Ascending aorta (tissue), 2 donors: ENCODE measurements around the gene MRNIP. TPM values are rescaled to one million over a fixed set of nuclear protein-coding genes. Genes with fewer than 3 reads are reported as not detected.

Experiments
- DNase-seq, 2 donors: peaks; one replicate each; pipeline ENCODE4 v3.0.0-alpha.2; 2019; ENCODE audit warnings: low spot score in 2 of 2
- H3K27ac ChIP-seq, 2 donors: fragments of 200-600 bp; sonication (generic); one replicate each; pipeline ENCODE4 v1.5.1; 2016 to 2017; ENCODE audit warnings: mild to moderate bottlenecking in 1 of 2
- H3K27me3 ChIP-seq: fragments of 200-600 bp; sonication (generic); one replicate; pipeline ENCODE4 v1.5.1; 2017
- H3K36me3 ChIP-seq, 2 donors: fragments of 200-600 bp; sonication (generic); one replicate each; pipeline ENCODE4 v1.5.1; 2016
- H3K4me1 ChIP-seq, 2 donors: fragments of 200-600 bp; sonication (generic); one replicate each; pipeline ENCODE4 v1.5.1; 2016 to 2017; ENCODE audit warnings: mild to moderate bottlenecking in 1 of 2
- H3K4me3 ChIP-seq, 2 donors: fragments of 200-600 bp; sonication (generic); one replicate each; pipeline ENCODE4 v1.5.1; 2016 to 2017; ENCODE audit warnings: mild to moderate bottlenecking in 1 of 2
- H3K9me3 ChIP-seq, 2 donors: fragments of 200-600 bp; sonication (generic); one replicate each; pipeline ENCODE4 v1.5.1; 2016
- CTCF ChIP-seq, 3 experiments: fragments of 200-600 bp in 2 of 3; fragments of 450-650 bp in 1 of 3; sonication (generic) in 2 of 3; IDR thresholded peaks; one replicate each; pipeline ENCODE4 v1.5.1; 2016 to 2019; ENCODE audit warnings: antibody characterized with exemption in 3 of 3, mild to moderate bottlenecking in 1 of 3, moderate library complexity in 1 of 3
- intact Hi-C: fragments of 100-400 bp; cut with DNase I; formaldehyde crosslinking; loops from one replicate; pipeline ENCODE4 v1.15.1; 2023
- total RNA-seq: library from RNA; depleted of rRNA; stranded (reverse); fragments of >200 nt; gene quantifications from one replicate; pipeline ENCODE4 v1.1.0, GENCODE V29; 2016

The MRNIP gene
- total RNA-seq, 1 donor from 2014 or later = 17.3 TPM

DNA sequence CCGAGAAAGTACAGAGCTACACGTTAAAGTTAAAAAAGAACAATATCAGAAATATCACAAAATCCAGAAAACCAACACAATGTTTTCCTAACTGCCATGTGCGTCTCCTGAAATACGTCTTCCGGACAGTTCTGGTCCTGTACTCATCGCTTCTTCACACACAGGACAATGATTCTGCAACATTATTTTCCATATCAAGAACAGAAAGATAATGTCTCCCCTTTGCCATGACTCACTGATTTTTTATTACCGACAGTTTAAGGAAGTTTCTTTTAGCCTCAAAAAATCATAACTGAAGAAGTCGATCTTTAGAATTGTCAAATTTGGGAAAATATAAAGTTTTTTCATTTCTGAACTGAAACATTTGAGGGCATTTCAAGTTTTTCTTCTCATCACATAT lies 46.5 kb upstream of the MRNIP start:
- DNase-seq = no peak
- no peaks in the 10 kb centered on the region for H3K9me3 ChIP-seq
- TF ChIP-seq CTCF (IDR thresholded peaks at IDR 0.05) = no peak
- peaks cover 6 to 16% of the 10 kb centered on the region in 2 donors for H3K4me1 ChIP-seq
- H3K27me3 ChIP-seq = no peaks in the 10 kb centered on the region
- intact Hi-C loops = loop anchor here (5.0 kb wide), 1 partner anchor 167 kb away; the partner anchor contains the start of gene RNF130
- H3K4me3 ChIP-seq = no peak overlapping the region
- peaks cover 12 to 26% of the 10 kb centered on the region in 2 donors for H3K36me3 ChIP-seq
- H3K27ac ChIP-seq = no peak overlapping the region

GRCh38 chr5:179904463-179905160 lies 46.0 kb upstream of the MRNIP start:
- peaks cover 17 to 30% of the 10 kb centered on the region in 2 donors for H3K36me3 ChIP-seq
- no peak overlapping the region for H3K27ac ChIP-seq
- H3K27me3 ChIP-seq = no peaks in the 10 kb centered on the region
- H3K4me1 ChIP-seq = peaks cover 6 to 16% of the 10 kb centered on the region in 2 donors
- intact Hi-C loops = loop anchor here (5.0 kb wide), 1 partner anchor 168 kb away; the partner anchor contains the start of gene RNF130
- DNase-seq = no peak
- no peak for TF ChIP-seq CTCF (IDR thresholded peaks at IDR 0.05)
- H3K4me3 ChIP-seq = no peak overlapping the region
- H3K9me3 ChIP-seq = no peaks in the 10 kb centered on the region

DNA sequence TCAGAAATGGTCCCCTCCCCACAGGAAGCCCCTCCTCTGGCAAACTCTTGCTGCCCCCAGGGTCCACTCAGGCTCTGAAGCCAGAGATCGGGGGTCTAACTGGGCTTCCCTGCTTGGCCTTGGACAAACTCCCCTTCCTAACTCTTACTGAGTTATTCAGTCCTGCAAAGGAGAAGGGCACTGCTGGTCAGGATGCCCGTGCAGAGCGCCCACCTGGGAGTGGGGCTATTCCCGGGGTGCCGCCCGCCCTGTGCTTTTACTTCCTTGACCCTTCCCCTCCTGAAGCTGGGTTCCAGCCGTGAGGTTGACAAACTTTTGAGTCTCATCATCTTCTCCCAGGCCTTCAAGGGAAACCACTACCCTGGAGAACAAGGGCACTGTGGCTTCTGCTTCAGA lies 44.1 kb upstream of the MRNIP start:
- no peak overlapping the region for H3K27ac ChIP-seq
- H3K4me3 ChIP-seq = no peak overlapping the region
- no peak for DNase-seq
- peaks cover 6 to 7% of the 10 kb centered on the region in 2 donors for H3K4me1 ChIP-seq
- no peak for TF ChIP-seq CTCF (IDR thresholded peaks at IDR 0.05)
- H3K36me3 ChIP-seq = peaks cover 35 to 49% of the 10 kb centered on the region in 2 donors
- intact Hi-C loops = no loop called here
- no peaks in the 10 kb centered on the region for H3K27me3 ChIP-seq
- no peaks in the 10 kb centered on the region for H3K9me3 ChIP-seq

- Histone ChIP-seq H3K4me1 (peaks cover 6 to 7% of the 10 kb centered on the region in 2 donors), H3K9me3 (no peaks in the 10 kb centered on the region), H3K27me3 (no peaks in the 10 kb centered on the region), H3K36me3 (peaks cover 41 to 55% of the 10 kb centered on the region in 2 donors), H3K27ac (no peak overlapping the region), H3K4me3 (no peak overlapping the region)
- intact Hi-C loops = no loop called here
- TF ChIP-seq CTCF (IDR thresholded peaks at IDR 0.05) = no peak
- no peak for DNase-seq
Observed at GRCh38 chr5:179901915-179902762, 43.5 kb upstream of the MRNIP start.

- TF ChIP-seq CTCF (IDR thresholded peaks at IDR 0.05) = no peak
- intact Hi-C loops = no loop called here
- no peak for DNase-seq
Observed at GRCh38 chr5:179901462-179901861, 42.8 kb upstream of the MRNIP start.

More at GRCh38 chr5:179901462-179901861, 42.8 kb upstream of the MRNIP start:
- Histone ChIP-seq H3K27ac (no peak overlapping the region), H3K9me3 (no peaks in the 10 kb centered on the region), H3K36me3 (peaks cover 47 to 59% of the 10 kb centered on the region in 2 donors), H3K4me1 (peaks cover 1 to 3% of the 10 kb centered on the region in 2 donors), H3K4me3 (no peak overlapping the region), H3K27me3 (no peaks in the 10 kb centered on the region)
